ENCODE data around the gene COL5A1. TPM values are rescaled to one million over a fixed set of nuclear protein-coding genes. Genes with fewer than 3 reads are reported as not detected.

Gene COL5A1
- total RNA-seq, 1 donor from 2014 or later, result 1,552 TPM

DNA sequence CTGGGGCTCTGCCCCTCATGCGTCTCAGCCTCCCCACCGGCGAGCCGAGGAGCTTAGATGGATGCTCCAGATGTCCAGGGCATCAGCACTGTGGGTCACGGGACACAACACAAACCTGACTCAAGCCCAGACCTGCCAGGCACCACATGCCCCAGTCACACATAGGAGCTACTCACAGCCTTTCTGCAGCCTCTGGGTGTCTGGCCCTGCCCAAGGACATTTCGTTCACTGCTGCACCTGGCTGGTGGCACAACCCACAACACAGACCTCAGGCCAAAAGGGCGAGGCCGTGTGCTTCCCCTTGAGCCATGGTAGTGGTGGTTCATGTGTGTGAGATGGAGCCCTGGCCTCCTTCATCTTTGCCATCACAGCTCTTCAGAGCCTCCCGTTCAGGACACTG lies 149.4 kb downstream of the COL5A1 start:
- no peak for TF ChIP-seq CTCF (IDR thresholded peaks at IDR 0.05)
- no peak for DNase-seq (ENCODE audit: extremely low spot score, unreplicated experiment)
- peaks cover 51% of the 10 kb centered on the region for H3K36me3 Mint-ChIP-seq (ENCODE audit: unreplicated experiment)
- H3K27ac Mint-ChIP-seq (ENCODE audit: unreplicated experiment), result no peak overlapping the region
- H3K4me3 Mint-ChIP-seq (ENCODE audit: unreplicated experiment), result no peak overlapping the region
- no peaks in the 10 kb centered on the region for H3K9me3 Mint-ChIP-seq (ENCODE audit: unreplicated experiment)
- H3K4me1 Mint-ChIP-seq (ENCODE audit: unreplicated experiment), result peaks cover 46% of the 10 kb centered on the region
- no peaks in the 10 kb centered on the region for H3K27me3 Mint-ChIP-seq (ENCODE audit: unreplicated experiment)

DNA sequence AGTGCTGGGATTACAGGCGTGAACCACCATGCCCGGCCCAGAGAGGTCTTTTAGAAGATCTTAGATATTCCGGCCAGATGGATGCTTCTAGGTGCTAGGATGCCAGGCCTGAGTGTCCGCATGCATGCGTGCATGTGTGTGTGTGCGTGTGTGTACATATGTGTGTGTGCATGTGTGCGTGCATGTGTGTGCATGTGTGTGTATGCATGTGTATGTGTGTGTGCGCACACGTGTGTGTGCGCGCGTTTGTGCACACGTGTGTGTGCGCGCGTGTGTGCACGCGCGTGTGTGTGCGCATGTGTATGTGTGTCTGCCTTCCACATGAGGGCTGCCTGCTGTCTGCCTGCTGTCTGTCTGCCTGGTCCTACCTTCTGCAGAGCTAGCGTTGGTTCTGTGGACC lies 151.0 kb downstream of the COL5A1 start:
- H3K36me3 Mint-ChIP-seq (ENCODE audit: unreplicated experiment), result peaks cover 48% of the 10 kb centered on the region
- H3K4me3 Mint-ChIP-seq (ENCODE audit: unreplicated experiment), result no peak overlapping the region
- no peak for TF ChIP-seq CTCF (IDR thresholded peaks at IDR 0.05)
- peaks cover 53% of the 10 kb centered on the region for H3K4me1 Mint-ChIP-seq (ENCODE audit: unreplicated experiment)
- DNase-seq (ENCODE audit: extremely low spot score, unreplicated experiment), result no peak
- H3K9me3 Mint-ChIP-seq (ENCODE audit: unreplicated experiment), result no peaks in the 10 kb centered on the region
- no peaks in the 10 kb centered on the region for H3K27me3 Mint-ChIP-seq (ENCODE audit: unreplicated experiment)
- H3K27ac Mint-ChIP-seq (ENCODE audit: unreplicated experiment), result peak overlapping the region; percentile 56

GRCh38 chr9:134793288-134794188 lies 151.9 kb downstream of the COL5A1 start:
- no peak for TF ChIP-seq CTCF (IDR thresholded peaks at IDR 0.05)
- peaks cover 50% of the 10 kb centered on the region for H3K36me3 Mint-ChIP-seq (ENCODE audit: unreplicated experiment)
- H3K9me3 Mint-ChIP-seq (ENCODE audit: unreplicated experiment), result no peaks in the 10 kb centered on the region
- H3K27me3 Mint-ChIP-seq (ENCODE audit: unreplicated experiment), result no peaks in the 10 kb centered on the region
- peak overlapping the region; percentile 84 for H3K27ac Mint-ChIP-seq (ENCODE audit: unreplicated experiment)
- peak; percentile 91 for DNase-seq (ENCODE audit: extremely low spot score, unreplicated experiment)
- peaks cover 53% of the 10 kb centered on the region for H3K4me1 Mint-ChIP-seq (ENCODE audit: unreplicated experiment)
- peak overlapping the region; percentile 30 for H3K4me3 Mint-ChIP-seq (ENCODE audit: unreplicated experiment)

DNA sequence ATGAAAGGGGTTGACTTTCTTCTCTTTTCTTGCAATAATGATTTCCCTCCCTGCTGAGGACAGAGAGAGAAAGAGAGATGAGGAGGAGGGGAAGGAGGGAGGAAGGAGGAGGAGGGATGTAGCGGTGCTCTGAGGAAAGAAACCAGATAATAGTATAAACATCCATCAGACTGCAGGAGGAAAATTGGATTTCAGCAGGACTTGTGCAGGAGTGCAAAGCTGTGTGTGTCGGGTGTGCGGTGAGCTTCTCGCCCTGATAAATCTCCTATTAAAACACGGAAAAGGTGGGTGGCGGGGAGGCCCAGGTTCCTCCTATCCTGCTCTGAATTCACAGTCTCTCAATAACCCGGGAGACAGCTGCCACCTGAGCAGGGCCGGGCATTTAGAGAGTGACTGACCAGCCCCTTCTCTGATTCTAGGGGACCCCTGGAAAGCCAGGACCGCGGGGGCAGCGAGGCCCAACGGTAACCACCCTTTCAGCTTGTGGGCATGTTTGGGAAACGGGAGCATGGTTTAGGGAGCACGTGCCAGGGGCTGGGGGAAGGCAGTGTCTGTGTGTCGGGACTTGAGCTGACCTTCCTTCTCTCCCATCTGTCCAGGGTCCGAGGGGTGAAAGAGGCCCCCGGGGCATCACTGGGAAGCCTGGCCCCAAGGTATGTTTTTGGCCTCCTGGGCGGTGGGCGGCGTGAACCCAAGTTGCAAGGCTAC lies 153.2 kb downstream of the COL5A1 start:
- no peak for TF ChIP-seq CTCF (IDR thresholded peaks at IDR 0.05)

GRCh38 chr9:134795446-134795845 lies 153.8 kb downstream of the COL5A1 start:
- H3K36me3 Mint-ChIP-seq (ENCODE audit: unreplicated experiment), result peaks cover 56% of the 10 kb centered on the region
- no peak overlapping the region for H3K27ac Mint-ChIP-seq (ENCODE audit: unreplicated experiment)
- no peak for DNase-seq (ENCODE audit: extremely low spot score, unreplicated experiment)
- H3K27me3 Mint-ChIP-seq (ENCODE audit: unreplicated experiment), result no peaks in the 10 kb centered on the region
- no peaks in the 10 kb centered on the region for H3K9me3 Mint-ChIP-seq (ENCODE audit: unreplicated experiment)
- no peak overlapping the region for H3K4me3 Mint-ChIP-seq (ENCODE audit: unreplicated experiment)
- peaks cover 54% of the 10 kb centered on the region for H3K4me1 Mint-ChIP-seq (ENCODE audit: unreplicated experiment)
- TF ChIP-seq CTCF (IDR thresholded peaks at IDR 0.05), result no peak

More for the DNA sequence above, 153.2 kb downstream of the COL5A1 start:
- H3K27me3 Mint-ChIP-seq (ENCODE audit: unreplicated experiment), result no peaks in the 10 kb centered on the region
- DNase-seq (ENCODE audit: extremely low spot score, unreplicated experiment), result no peak
- peaks cover 55% of the 10 kb centered on the region for H3K4me1 Mint-ChIP-seq (ENCODE audit: unreplicated experiment)
- no peak overlapping the region for H3K4me3 Mint-ChIP-seq (ENCODE audit: unreplicated experiment)
- no peaks in the 10 kb centered on the region for H3K9me3 Mint-ChIP-seq (ENCODE audit: unreplicated experiment)
- H3K27ac Mint-ChIP-seq (ENCODE audit: unreplicated experiment), result peak overlapping the region; percentile 18
- H3K36me3 Mint-ChIP-seq (ENCODE audit: unreplicated experiment), result peaks cover 54% of the 10 kb centered on the region

Data from osteocyte (in vitro differentiated cells).